AG04449 (cell line): ENCODE results near the gene TOM1L2.
"Not testable (repeated sequence)": the region's sequence is repeated elsewhere in the genome, so short reads cannot be mapped to it uniquely, and the experiment has no call there.

Source experiments
- CTCF ChIA-PET: fragments of 350-600 bp; formaldehyde crosslinking; extraction: SDS; loops from one replicate; lab custom pipeline; 2021; ENCODE audit warnings: antibody characterized with exemption; lab: Yijun Ruan, JAX
- POLR2A ChIA-PET: fragments of 400-600, 350-600 bp; formaldehyde crosslinking; extraction: SDS; loops from one replicate; lab custom pipeline; 2020; ENCODE audit warnings: antibody characterized with exemption, inconsistent platforms; lab: Yijun Ruan, JAX
- DNase-seq: peaks from one replicate; pipeline ENCODE4 v3.0.0-alpha.2; 2010; ENCODE audit warnings: low read depth, low spot score
- H3K4me3 ChIP-seq: 2 replicates; pipeline ENCODE4 v1.5.1; 2011; ENCODE audit warnings: low read depth, mild to moderate bottlenecking, control low read depth, low read length
- TF ChIP-seq, protein P1 (sequence below): IDR thresholded peaks from one replicate; pipeline ENCODE4 v1.5.1; 2011; ENCODE audit warnings: mild to moderate bottlenecking, moderate library complexity, low read length, control low read depth, inconsistent platforms; ENCODE audit not compliant: insufficient read depth; ENCODE audit errors: missing control alignments

Gene TOM1L2

DNA sequence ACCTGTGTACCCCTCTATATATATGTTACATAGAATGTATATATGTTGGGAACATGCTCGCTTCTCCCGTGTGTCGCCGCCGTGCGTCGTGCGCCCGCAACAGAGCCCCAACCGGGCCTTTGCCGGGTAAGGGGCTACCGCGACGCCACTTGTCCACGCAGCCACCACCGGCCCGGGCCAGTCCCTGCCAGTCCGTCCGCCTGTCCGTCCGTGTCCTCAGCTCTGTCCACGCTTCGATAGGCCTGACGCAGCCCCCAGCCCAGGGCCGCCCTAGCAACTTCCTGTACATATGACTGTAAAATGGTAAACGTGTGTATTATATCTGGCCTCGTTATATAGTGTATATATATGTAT is 161.3 kb downstream of the TOM1L2 start:
- POLR2A ChIA-PET = no interaction called here
- H3K4me3 ChIP-seq = no peak overlapping the region
- TF ChIP-seq, protein P1, sequence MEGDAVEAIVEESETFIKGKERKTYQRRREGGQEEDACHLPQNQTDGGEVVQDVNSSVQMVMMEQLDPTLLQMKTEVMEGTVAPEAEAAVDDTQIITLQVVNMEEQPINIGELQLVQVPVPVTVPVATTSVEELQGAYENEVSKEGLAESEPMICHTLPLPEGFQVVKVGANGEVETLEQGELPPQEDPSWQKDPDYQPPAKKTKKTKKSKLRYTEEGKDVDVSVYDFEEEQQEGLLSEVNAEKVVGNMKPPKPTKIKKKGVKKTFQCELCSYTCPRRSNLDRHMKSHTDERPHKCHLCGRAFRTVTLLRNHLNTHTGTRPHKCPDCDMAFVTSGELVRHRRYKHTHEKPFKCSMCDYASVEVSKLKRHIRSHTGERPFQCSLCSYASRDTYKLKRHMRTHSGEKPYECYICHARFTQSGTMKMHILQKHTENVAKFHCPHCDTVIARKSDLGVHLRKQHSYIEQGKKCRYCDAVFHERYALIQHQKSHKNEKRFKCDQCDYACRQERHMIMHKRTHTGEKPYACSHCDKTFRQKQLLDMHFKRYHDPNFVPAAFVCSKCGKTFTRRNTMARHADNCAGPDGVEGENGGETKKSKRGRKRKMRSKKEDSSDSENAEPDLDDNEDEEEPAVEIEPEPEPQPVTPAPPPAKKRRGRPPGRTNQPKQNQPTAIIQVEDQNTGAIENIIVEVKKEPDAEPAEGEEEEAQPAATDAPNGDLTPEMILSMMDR = no peak
- DNase-seq = no peak
- CTCF ChIA-PET = interaction anchor here (0.6 to 4.9 kb wide), 15 partner anchors 9 to 271 kb away, joined by 3 to 74 read pairs (median 9); no protein-coding TSS in a partner anchor

DNA sequence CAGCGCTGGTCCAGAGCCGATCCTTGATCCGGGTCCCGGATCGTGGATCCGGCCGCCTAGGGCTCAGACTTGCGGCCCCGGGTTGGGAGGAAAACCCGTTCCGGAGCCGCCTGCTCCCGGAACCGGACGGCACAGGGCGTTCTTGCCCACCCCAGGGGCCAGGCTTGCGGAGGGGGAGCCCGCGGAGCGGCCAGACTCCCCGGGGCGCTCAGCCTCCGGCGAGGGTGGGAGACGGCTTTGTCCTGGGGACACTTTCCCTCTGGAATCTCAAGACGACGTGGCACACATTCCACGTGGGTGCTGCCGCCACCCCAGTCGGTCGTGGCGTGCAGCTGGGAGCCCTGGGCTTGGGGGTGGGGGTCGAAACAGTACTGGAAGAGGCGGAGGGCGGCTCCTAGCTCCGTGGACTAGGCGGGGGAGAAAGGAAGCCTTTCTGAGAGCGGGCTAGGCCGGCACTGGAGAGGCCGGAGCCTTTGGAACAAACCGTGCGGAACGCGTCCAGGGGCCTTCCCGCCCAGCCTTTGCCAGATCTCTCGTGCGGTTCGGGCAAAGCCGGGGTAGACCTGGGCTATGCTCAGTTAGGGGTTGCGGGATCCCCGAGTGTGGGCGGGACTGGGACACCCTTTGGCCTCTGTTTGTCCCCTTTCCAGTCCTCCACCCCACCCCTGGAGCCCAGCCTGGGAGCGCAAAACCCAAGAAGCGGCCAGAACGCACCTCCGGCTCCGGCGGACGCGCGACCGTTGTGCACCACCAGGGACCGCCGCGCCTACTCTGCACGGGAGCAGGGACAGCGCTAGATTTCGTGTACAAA is 161.9 kb downstream of the TOM1L2 start:
- DNase-seq = no peak
- POLR2A ChIA-PET = no interaction called here
- CTCF ChIA-PET = interaction anchor here (0.6 to 4.9 kb wide), 13 partner anchors 9 to 271 kb away, joined by 3 to 74 read pairs (median 13); no protein-coding TSS in a partner anchor
- TF ChIP-seq, protein P1 = no peak
- H3K4me3 ChIP-seq = no peak overlapping the region

DNA sequence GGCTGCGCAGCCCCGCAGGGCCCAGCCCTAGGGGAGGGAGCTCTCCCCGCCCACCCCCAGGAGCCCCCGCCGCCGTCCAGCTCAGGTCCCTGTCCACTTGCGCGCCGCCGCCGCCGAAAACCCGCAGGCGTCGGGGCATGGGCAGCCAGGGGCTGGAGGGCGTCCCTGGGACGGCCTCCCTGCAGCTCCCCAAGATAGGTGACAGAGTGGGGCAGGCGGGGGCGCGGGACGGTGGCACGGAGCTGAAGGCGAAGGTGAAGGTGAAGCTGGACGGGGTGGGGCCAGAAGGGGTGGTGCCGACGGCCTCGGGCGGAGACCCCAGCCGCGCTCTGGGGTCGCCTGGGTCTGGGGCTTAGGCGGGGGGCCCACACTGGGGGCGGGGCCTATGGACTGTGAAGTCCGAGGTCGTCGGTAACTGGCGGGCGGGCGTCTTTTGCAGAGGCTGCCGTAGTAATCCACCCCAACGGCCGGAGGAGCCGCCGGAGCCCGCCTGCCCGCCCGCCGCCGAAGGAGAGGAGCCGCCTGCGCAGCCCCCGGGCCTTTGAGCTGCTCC is 162.6 kb downstream of the TOM1L2 start:
- ChIA-PET CTCF (interaction anchor here (0.9 to 4.7 kb wide), 8 partner anchors 12 to 229 kb away, joined by 3 to 22 read pairs (median 8); partner anchors contain the start of gene RAI1), POLR2A (no interaction called here)
- H3K4me3 ChIP-seq = no peak overlapping the region
- DNase-seq = no peak
- TF ChIP-seq, protein P1 = no peak

DNA sequence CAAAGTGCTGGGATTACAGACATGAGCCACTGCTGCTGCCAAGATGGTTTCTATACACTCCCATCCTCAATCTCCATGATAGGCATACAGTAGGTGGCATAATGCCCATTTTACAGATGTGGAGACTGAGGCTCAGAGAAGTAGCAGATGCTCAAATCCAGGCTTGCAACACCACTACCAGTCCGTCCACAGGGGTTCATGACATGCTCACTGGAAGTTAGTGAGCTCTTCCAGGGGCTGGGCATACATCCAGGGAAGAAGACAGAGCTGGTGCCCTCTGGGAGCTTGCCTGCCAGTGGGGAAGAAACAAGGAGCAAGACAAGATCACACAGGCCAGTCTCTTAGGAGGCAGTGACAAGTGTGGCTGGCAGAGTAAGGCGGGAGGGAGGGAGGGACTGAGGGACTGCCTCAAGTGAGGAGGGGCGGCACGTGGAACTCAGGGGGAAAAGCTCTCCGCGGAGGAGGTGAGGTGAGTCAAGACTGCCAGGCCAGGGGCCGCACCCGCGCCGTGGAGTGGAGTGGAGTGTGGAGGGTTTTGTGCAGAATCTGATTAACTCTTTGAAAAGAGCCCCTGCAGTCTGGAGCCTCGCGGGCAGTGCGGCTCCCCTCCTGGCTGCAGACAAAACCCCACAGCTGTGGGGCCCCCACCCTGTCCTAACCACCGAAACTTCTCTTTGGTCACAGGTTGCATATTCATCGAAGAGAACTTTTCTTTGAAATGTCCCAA is 163.3 kb downstream of the TOM1L2 start:
- CTCF ChIA-PET = interaction anchor here (0.7 to 3.0 kb wide), 9 partner anchors 12 to 136 kb away, joined by 3 to 13 read pairs (median 4); partner anchors contain the start of gene RAI1
- TF ChIP-seq, protein P1 = no peak
- no peak overlapping the region for H3K4me3 ChIP-seq
- POLR2A ChIA-PET = no interaction called here
- DNase-seq = no peak

DNA sequence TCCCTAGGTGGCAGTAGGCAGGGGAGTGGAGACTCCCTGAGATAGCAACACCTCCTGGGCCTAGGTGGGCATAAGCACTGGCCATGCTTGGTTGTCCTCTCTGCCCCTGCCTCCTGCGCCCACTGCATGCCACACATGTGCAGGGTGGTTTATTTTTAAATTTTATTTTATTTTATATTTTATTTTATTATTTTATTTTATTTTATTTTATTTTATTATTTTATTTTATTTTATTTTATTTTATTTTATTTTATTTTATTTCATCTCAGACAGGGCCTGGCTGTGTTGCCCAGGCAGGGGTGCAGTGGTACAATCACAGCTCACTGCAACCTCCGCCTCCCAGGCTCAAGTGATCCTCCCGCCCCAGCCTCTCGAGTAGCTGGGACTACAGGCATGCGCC is 164.0 kb downstream of the TOM1L2 start:
- DNase-seq, POLR2A ChIA-PET, H3K4me3 ChIP-seq: not testable (repeated sequence)
- CTCF ChIA-PET = interaction anchor here (0.9 to 3.0 kb wide), 9 partner anchors 13 to 226 kb away, joined by 3 to 13 read pairs (median 5); partner anchors contain the start of gene RAI1

DNA sequence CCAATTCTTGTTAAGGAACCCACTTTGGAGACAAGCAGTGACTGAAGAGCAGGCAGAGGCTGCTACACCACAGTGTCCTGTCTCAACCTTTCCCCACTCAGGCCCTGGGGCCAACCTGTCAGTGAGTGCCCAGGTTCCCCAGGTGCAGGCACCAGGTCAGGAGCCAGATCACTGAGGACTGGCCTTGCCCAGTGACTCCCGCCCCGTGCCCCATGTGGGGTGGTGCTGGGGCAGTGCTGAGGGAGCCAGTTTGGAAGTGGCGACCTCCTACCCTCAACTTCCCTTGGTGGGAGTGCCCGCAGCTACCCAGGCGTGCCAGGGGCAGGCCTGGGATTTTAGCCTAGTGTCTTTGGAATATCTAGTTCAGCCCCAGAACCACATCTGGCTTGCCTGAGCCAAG is 164.8 kb downstream of the TOM1L2 start:
- DNase-seq = no peak
- no peak overlapping the region for H3K4me3 ChIP-seq
- CTCF ChIA-PET = interaction anchor here (1.5 to 3.0 kb wide), 4 partner anchors 13 to 226 kb away, joined by 5 to 8 read pairs (median 8); partner anchors contain the start of gene RAI1
- TF ChIP-seq, protein P1 = no peak
- POLR2A ChIA-PET = interaction anchor here (0.5 kb wide), 1 partner anchor 318 kb away, joined by 3 read pairs; no protein-coding TSS in a partner anchor
